NOMO-1 treated with DMSO at 0.1 percent for 48 hours (cell line): ENCODE measurements around the gene MTERF4.

ENCODE experiments used
- DNase-seq: peaks from one replicate; lab custom pipeline; 2025; ENCODE audit not compliant: unreplicated experiment; lab: John Stamatoyannopoulos, UW

MTERF4 gene

DNA sequence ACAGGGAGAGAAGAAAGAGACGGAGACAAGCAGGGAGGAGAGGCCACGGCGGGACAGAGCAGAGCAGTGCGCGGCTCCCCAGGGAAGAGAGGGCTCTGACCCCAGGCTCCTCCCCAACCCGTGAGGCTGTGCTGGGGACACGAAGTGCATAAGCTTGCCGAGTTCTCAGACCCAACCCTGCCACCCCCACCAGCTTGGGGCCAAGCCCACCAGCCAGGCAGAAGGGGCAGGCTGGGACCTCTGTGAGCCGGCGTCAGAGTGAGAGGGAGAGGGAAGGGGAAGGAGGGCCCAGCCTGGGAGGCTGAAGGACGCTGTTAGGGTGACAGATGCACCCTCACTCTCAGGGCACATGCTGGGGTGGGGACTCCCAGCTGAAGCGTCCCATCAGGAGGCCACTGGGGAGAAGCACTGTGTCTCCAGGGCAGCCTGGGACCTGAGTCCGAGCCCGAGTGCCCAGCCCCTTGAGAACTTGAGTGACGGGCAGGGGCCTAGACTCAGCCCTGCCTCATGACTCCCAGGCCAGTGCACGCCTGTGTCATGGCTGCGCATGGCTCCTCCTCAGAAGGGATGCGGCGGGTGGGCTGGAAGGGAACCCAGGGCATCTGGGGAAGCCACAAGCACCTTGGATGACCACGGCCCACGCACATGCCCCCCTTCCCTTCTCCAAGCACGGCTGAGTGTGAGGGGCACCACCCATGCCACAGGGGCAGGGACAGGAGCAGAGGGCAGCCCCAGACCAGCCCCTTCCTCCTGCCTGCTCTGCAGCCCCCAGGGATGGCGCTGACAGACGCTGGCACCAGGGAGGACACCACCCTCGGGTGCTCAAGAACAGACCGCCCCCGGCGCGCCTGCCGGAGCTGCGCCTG is 31.0 kb downstream of the MTERF4 start:
- DNase-seq, result no peak

DNA sequence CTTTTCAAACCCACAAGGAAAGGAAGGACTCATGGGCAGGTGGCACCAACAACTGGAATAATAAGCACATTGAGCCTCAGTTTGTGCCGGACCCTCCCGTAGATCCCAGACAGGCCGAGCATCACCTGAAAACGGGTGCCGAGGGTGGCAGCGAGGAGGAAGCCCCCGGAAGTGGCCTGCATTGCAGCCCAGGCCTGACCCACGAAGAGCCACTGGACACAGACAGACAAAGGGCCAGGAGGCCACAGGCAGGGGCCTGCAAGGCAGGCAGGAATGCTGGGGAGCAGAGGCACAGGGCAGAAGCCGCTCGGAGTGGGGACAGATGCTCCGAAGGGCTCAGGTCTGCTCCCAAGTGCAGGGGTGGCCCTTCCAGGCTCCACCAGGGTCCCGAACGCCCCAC is 31.7 kb downstream of the MTERF4 start:
- DNase-seq, result no peak

DNA sequence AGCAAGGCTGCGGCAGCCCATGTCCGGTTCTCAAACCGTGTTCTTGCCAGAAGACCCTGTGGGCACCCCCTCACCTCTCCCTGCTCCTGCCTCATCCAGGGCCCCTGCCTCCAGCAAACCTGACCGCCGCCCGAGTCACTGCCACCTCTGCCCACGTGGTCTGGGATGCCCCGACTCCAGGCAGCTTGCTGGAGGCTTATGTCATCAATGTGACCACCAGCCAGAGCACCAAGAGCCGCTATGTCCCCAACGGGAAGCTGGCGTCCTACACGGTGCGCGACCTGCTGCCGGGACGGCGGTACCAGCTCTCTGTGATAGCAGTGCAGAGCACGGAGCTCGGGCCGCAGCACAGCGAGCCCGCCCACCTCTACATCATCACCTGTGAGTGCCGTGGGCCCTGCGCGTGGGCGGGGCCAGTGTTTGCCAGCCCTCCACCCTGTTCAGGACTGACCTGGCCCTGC is 32.2 kb downstream of the MTERF4 start:
- DNase-seq, result no peak

DNA sequence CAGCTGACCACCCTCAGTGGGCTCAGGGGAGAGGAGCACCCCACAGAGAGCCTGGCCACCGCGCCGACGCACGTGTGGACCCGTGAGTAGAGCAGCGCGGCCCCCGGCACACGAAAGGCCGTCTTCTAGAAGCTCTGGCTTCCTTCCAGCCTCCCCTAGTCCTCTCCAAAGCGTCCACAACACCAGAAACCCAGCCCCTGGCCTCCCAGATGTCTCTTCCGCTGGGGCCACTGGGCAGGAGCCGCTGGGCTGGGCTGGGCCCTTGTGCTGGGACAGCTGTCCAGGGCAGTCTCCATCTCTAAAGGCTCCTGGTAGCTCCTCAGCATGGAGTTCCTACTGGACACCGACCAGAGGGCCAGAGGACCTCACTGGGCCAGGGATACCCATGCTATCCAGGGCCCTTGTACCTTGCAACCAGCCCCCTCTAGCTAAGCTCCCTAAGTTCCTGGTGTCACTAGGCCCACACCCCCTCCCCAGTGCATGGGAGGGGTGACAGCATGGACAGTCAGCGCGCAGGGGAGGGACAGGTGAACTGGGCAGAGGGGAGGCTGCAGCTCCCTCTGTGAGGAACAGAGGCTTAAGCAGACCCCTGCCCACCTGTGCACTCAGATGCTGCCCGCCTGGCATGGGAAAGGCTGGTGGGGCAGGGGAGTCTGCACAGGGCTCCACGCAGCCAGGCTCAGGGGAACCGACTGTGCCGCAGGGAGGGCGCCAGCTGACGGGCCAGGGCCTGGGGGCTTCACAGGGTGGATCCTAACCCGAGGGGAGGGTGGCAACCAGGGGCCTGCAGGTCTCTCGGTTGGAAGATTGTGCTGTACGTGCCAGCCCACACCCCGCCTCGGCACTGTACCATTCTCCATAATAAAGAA is 32.9 kb downstream of the MTERF4 start:
- DNase-seq, result no peak

DNA sequence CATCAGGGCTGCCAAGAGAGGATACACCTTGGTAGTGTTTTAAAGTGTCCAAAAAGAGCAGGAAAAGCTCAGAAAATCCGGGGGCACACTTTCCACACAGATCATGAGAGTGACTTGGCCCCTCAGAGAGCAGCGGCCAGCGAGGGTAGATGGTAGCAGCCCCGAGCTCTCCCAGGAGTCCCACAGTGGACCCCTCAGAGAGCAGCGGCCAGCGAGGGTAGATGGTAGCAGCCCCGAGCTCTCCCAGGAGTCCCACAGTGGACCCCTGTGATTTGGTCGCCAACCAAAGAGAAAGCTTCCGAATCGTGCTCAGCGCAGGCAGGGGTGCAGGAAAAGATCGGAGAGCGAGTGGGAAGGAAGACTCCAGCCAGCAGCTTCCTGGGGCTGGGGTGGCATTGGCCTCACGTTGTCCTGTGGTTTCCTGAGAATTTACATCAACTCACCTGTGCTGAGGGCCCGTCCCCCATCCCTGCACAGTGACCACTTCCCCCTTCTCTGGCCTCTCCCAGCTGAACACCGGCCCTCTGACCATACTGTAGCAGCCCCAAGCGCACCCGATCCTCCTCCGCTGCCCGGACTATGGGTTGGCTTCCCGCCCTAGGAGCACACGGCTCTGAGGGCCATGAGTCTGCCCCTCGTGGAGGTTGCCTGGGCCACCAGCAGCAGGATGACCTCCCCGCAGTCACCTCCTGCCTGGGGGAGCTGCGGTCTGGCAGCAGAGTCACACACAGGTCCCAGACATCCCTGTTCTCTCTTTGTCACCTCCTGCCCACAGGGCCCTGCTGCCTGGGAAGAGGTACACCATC is 33.7 kb downstream of the MTERF4 start:
- no peak for DNase-seq

DNA sequence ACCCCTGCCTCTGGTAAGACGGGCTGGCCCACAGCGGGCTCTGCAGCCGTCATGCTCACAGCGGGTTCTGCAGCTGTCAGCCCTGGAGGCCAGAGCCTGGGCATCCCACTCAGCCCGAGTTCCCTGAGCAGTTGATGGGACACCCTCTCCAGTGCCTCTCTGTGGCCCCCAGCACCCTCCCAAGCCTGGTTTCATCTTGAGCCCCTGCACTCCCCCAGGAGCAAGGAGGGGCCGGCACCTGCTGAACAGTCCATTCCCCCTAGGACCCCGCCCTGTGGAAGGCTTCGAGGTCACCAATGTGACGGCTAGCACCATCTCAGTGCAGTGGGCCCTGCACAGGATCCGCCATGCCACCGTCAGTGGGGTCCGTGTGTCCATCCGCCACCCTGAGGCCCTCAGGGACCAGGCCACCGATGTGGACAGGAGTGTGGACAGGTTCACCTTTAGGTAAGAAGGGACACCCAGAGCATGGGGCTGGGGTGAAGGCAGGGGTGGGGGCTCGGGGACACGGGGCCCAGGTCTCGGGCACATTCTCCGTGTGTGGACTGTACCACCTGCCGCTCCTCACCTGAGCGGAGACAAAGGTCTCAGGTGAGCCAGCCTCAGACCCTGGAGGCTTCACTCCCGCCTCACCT is 34.5 kb downstream of the MTERF4 start:
- DNase-seq, result no peak

DNA sequence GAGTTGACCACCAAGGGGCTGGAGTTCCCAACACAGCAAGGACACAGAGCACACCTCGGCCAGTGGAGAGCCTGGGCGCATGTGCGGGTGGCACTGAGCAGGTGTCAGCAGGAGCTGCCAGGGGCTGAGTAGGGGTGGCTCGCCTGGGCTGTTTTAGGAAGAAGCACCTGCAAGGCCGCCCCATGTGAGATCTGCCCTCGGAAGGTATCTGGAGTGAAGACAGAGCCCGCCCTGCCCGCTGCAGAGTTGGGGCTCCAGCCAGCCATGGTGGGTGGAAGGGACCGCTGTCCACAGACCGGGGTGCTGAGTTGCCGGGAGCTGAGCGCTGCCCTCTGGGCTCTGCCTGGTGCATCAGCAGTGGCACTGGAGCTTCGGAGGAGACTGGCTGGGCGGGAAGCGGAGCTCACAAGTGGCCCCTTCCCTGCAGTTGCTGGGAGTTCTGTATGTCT is 35.2 kb downstream of the MTERF4 start:
- DNase-seq, result no peak

DNA sequence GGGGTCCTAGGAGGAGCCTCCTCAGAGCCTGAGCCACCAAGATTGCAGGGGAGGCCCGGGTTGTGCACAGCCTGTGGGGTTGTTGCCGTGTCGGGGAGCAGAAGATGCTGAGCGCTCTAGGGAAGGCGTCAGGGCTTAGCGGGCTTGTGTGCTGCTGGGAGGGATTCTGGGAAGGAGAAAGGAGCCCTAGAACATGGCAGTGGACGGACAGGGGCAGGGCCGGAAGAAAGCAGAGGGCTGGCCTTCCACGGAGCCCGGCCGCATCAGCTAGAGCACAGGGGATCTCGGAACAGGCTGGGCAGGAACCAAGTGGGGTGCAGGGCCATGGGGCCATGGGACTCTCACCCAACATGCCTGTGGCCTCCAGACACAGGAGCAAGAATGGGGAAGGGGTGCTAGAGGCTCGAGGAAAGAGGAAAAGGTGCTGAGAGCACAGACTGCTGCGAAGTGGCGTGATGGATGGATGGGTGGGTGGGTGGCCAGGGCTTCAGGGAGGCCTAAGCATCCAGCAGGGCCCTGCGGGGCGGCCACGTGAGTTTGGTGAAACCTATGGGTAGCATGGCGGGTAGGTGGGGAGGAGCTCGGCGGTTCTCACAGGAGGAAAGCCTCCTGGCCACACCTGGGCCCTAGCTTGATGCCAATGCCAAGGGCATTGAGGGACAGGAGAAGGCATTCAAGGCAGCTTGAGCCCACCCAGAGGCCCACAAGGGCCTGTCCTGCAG is 35.8 kb downstream of the MTERF4 start:
- DNase-seq, result no peak

DNA sequence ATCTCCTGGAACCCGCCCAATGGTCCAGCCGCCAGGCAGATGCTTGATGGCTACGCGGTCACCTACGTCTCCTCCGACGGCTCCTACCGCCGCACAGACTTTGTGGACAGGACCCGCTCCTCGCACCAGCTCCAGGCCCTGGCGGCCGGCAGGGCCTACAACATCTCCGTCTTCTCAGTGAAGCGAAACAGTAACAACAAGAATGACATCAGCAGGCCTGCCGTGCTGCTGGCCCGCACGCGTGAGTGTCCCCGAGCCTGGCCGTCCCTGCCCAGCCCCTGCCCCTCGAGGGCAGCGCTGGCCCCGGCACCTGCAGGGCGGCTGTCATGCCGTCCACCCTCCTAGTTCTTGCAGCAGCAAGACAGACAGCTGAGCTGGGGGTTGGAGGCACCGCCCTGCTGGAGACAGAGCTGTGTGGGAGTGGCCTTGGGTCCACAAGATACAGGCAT is 36.7 kb downstream of the MTERF4 start:
- DNase-seq, result no peak

DNA sequence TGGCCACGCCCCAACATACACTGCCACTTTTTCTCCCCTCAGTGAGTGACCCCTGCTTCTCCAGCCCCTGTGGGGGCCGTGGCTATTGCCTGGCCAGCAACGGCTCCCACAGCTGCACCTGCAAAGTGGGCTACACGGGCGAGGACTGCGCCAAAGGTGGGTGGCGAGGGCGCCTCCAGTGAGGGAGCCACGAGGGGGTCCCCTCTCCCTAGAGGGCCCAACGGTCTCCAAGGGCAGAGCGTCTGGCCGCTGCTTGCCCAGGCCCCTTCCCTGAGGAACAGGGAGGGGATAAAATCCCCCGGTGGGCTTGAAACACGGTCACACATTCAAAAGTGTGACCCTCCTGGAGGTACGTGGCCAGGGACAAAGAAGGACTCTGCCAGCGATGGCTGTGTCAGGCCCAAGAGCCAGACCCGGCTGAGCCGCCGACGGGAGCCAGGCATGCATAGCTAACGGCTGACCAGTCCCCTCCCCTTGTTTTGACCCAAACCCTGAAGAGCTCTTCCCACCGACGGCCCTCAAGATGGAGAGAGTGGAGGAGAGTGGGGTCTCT is 37.2 kb downstream of the MTERF4 start:
- DNase-seq, result no peak

DNA sequence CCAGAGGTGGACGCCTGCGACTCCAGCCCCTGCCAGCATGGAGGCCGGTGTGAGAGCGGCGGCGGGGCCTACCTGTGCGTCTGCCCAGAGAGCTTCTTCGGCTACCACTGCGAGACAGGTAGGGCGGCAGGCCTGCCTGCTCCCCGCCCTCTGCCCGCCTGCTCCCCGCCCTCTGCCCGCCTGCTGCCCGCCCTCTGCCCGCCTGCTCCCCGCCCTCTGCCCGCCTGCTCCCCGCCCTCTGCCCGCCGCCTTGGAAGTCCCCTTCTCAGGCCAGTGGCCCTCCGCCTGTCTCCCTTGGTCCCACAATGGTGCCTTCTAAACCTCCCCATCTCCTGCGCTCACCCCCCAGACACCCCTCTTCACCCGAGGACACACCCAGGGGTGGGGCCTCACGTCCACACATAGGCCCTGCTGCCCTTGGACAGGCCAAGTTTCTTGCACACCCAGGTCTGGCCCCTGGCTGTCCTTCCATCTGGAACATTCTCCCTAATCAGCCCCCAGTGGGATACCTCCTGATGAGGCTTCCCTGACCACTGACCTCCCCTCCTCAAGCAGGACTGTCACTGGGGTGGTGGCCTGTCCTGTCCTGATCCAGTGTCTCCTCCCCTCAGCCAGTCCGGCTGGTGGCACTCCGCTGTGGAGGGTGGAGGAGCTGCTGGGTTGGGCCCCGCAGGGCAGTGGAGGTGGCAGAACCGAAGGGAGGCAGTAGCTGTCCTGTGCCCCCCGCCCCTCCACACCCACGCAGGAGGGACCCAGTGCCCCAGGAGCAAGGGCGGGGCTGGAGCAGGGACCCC is 37.9 kb downstream of the MTERF4 start:
- no peak for DNase-seq

DNA sequence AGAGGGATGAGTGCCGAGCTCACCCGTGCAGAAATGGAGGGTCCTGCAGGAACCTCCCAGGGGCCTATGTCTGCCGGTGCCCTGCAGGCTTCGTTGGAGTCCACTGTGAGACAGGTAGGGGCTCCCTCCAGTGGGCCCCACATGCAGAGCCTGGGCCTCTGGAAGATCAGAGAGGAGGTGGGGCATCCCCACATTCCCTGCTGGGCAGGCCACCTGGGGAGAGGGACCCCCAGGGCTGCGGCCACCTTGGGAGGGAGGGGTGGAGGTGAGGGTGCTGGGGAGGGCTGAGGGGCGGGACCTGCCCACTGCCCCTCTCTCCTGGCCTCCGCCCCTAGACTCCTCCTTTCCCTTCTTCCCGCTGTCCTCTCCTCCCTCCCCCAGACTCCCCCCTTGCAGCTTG is 38.5 kb downstream of the MTERF4 start:
- no peak for DNase-seq

DNA sequence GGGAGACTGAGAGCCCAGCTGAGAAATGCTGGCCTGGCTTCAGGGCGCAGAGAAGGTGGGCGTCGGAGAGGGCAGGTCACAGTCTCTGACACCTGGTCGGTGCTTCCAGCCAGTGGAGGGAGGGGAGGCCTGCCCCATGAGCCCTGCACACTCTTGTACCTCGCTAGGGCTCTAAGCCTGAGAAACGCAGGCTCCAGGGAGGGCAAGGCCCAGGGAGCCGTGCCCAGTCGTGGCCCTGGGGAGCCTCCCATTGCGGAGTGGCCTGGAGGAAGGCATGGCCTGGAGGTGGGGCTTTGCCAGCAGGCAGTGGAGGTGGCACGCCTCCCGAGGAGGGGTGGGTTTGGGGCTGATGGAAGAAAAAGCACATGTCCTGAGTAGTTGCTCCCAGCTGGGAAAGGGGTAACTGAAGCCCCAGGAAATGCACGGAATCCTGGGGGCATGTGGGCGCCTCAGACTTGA is 39.0 kb downstream of the MTERF4 start:
- no peak for DNase-seq

DNA sequence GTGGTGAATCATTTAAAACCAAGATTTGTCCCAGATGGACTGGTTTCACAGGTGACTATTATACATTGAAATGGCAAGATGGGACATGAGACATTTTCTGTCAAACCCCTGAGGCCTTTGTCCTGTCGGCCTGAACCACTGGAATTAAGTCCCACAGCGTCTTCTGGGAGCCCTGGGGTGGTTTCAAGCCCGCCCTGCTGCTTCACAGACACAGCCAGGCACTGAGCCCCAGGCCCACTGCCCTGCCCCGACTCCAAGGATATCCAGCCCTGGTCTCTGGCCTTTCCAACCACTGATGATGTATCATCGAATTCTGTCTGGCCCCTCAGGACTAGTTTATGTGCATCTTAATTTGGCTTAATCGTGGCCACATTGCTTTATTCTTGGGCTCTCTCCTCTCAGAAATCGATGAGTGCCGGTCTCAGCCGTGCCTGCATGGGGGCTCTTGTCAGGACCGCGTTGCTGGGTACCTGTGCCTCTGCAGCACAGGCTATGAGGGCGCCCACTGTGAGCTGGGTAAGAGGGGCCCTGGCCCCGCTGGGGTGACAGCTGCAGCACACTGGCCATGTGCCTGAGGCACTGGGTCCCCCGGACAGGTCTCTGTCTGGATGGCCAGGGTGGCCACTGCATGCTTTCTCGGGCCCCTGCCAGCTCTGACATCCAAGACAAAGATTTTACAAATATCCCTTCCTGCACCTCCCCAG is 39.5 kb downstream of the MTERF4 start:
- DNase-seq, result no peak

DNA sequence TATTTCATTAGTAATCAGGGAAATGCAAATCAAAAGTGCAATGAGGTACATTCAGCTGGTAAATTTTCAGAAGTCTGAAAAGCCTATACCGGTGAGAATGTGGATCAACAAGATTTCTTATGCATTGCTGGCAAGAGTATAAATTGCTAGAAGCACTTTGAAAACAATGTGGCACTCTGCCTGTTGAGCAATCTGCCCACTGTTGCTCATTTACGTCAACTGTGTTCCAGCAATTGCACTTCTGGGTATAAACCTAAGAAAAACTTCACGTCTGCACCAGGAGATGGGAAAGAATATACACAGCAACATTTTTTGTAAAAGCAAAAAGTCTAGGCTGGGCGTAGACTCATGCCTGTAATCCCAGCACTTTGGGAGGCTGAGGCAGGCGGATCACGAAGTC is 40.8 kb downstream of the MTERF4 start:
- DNase-seq, result no peak

DNA sequence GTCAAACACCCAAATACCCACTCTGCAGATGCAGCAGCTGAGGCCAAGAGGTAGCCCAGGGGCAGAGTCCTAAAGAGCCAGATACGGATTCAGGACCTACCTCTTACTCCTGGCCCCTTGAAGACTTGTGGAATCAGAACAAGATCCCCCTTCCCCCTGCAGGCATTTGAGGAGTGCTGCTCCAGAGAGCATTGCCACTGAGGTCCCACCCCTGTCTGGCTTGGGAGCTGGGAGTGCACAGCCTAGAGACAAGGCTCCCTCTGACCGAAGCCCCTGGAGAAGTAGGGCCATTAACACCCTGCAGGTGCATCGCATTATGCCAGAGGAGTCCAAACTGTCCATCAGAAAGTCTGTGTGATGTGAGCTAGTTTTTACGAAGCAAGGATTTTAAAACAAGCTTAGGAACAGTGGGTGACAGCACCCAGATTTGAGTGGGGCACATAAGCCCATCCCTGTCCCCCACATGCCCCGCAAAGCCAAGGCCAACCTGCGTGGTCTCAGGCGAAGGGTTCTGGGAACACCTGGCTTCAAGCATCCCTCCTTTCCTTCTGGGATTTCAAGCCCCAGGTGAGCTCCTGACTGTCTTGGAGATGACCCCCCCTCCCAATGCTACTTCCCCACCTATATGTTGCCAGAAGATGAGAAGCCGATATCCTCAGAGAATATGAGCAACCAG is 48.4 kb downstream of the MTERF4 start:
- DNase-seq, result no peak

DNA sequence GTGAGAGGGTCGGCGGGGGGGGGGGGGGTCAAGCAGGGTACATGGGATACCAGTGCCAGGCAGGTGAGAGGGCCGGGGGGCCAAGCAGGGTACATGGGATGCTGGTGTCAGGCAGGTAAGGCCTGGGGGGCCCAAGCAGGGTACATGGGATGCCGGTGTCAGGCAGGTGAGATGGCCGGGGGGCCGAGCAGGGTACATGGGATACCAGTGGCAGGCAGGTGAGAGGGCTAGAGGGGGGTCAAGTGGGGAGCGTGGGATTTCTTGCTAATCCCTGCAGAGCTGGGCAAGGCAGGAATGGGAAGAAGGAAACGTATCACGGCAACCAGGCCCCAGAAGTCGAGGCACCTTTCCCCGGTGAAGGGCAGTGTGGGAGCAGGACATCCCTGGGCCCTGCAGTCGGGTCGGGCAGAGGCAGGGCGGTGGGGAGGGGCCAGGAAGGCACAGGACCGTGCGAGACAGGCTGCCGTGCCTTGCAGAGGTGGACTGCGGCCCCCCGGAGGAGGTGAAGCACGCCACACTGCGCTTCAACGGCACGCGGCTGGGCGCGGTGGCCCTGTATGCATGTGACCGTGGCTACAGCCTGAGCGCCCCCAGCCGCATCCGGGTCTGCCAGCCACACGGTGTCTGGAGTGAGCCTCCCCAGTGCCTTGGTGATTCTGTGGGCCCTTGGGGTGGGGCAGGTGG is 49.3 kb downstream of the MTERF4 start:
- DNase-seq, result no peak
